Left renal pelvis (tissue), 4 donors: ENCODE measurements around the gene SCTR. TPM values are rescaled to one million over a fixed set of nuclear protein-coding genes. Genes with fewer than 3 reads are reported as not detected.

Experiments
- polyA plus RNA-seq, 4 donors: library from polyadenylated mRNA; unstranded; fragments of 120-200 nt; gene quantifications; one replicate each; pipeline ENCODE4 v1.2.1, GENCODE V29; 2013; ENCODE audit not compliant: insufficient read length in 4 of 4

SCTR gene
- polyA plus RNA-seq, 4 donors = 0.37 to 17.6 (median 7.7) TPM

Other genes with a start within 250 kb of the SCTR start
- gene C2orf76, start 157.6 kb downstream of the SCTR start, polyA plus RNA-seq = 10 to 100 TPM; 19.3 to 29.1 (median 20.3) TPM
- gene DBI, start 157.5 kb downstream of the SCTR start, polyA plus RNA-seq = 100 to 1,000 TPM; 102 to 271 (median 257) TPM
- gene TMEM37, start 92.6 kb downstream of the SCTR start, polyA plus RNA-seq = 10 to 100 TPM in 3 of 4 donors, 1 to 10 TPM in 1; 6.4 to 65.3 (median 46.6) TPM
- gene CFAP221, start 20.0 kb upstream of the SCTR start, polyA plus RNA-seq = 10 to 100 TPM in 3 of 4 donors, 1 to 10 TPM in 1; 2.9 to 32.3 (median 26.2) TPM
- gene TMEM177, start 154.7 kb upstream of the SCTR start, polyA plus RNA-seq = 10 to 100 TPM in 3 of 4 donors, 1 to 10 TPM in 1; 9.0 to 21.4 (median 19.2) TPM
- gene PTPN4, start 235.4 kb upstream of the SCTR start, polyA plus RNA-seq = 10 to 100 TPM; 15.3 to 24.1 (median 20.9) TPM